Mammary epithelial cell (primary cell): ENCODE data around the gene STAB2.
A peak's percentile ranks its signal among the peaks of the same experiment; 100 is the strongest.

Source experiments
- CTCF ChIP-seq, 2 donors: IDR thresholded peaks in 1 of 2; conservative IDR thresholded peaks in 1 of 2; 2 replicates each; pipeline ENCODE4 v1.5.1; 2011 to 2012; ENCODE audit warnings: inconsistent platforms in 2 of 2, low read length in 2 of 2, mild to moderate bottlenecking in 2 of 2, control low read depth in 1 of 2, low read depth in 1 of 2; ENCODE audit not compliant: insufficient read depth in 1 of 2; ENCODE audit errors: extremely low read depth in 1 of 2
- EZH2 ChIP-seq: IDR thresholded peaks from 2 replicates; pipeline ENCODE4 v1.6.1; 2012; ENCODE audit warnings: low read length, inconsistent platforms, borderline replicate concordance

GRCh38 chr12:103632554-103633216 is 45.6 kb downstream of the STAB2 start:
- TF ChIP-seq CTCF (conservative IDR thresholded peaks at IDR 0.05 in 1 of 2, IDR thresholded peaks at IDR 0.05 in 1 of 2; ENCODE audit: extremely low read depth in 1 of 2, insufficient read depth in 1 of 2, low read depth in 1 of 2, low read length in 2 of 2): peak; percentile 99 to 100
- no peak for TF ChIP-seq EZH2
